ENCODE data around the gene NT5DC4.

NT5DC4 gene

GRCh38 chr2:112784199-112785189 is 63.7 kb downstream of the NT5DC4 start, which contains the start of gene IL1A:
TSS of gene IL1A (minus strand) at chr2:112784493. CDS start at chr2:112783770, 723 bp downstream.
- no peak for DNase-seq (ENCODE audit: low read depth in 2 of 2)

GRCh38 chr2:112787294-112787693 is 66.5 kb downstream of the NT5DC4 start:
- DNase-seq (ENCODE audit: low read depth in 2 of 2) = no peak

- no peak for DNase-seq (ENCODE audit: low read depth in 2 of 2)
Observed at GRCh38 chr2:112787729-112788393, 67.0 kb downstream of the NT5DC4 start.

- DNase-seq (ENCODE audit: low read depth in 2 of 2) = no peak
Observed at GRCh38 chr2:112788653-112789052, 67.8 kb downstream of the NT5DC4 start.

Measured in stimulated activated CD8-positive, alpha-beta memory T cell treated with anti-CD3 and anti-CD28 coated beads, Interleukin-15, amount 100 ng/mL, for 48 hours (primary cell).